Astrocyte (in vitro differentiated cells and primary cell): Measurements from ENCODE around the gene LRRK2. TPM values are rescaled to one million over a fixed set of nuclear protein-coding genes. Genes with fewer than 3 reads are reported as not detected.

Source experiments
- DNase-seq: peaks from one replicate; pipeline ENCODE4 v3.0.0-alpha.2; 2010; ENCODE audit warnings: low read depth
- FAIRE-seq: peaks from 2 replicates; lab custom pipeline; 2011; peaks lifted over from hg19 to GRCh38; lab: Jason Lieb, UNC
- H2AFZ ChIP-seq: 2 replicates; pipeline ENCODE4 v1.6.0; 2012; ENCODE audit warnings: low read depth, low read length, inconsistent platforms
- H3K27ac ChIP-seq: 2 replicates; pipeline ENCODE4 v1.5.1; 2011; ENCODE audit warnings: low read depth, low read length, inconsistent platforms
- H3K27me3 ChIP-seq: 2 replicates; pipeline ENCODE4 v1.6.0; 2011; ENCODE audit warnings: low read length, inconsistent platforms; ENCODE audit not compliant: insufficient read depth
- H3K36me3 ChIP-seq: 2 replicates; pipeline ENCODE4 v1.5.1; 2011; ENCODE audit warnings: low read length, inconsistent platforms; ENCODE audit not compliant: insufficient read depth
- H3K4me1 ChIP-seq: 2 replicates; pipeline ENCODE4 v1.5.1; 2011; ENCODE audit warnings: low read length, inconsistent platforms; ENCODE audit not compliant: insufficient read depth
- H3K4me2 ChIP-seq: 2 replicates; pipeline ENCODE4 v1.6.0; 2012; ENCODE audit warnings: low read length, inconsistent platforms
- H3K4me3 ChIP-seq: 2 replicates; pipeline ENCODE4 v1.5.1; 2011; ENCODE audit warnings: low read depth, mild to moderate bottlenecking, low read length, inconsistent platforms; ENCODE audit not compliant: insufficient read depth
- H3K79me2 ChIP-seq: 2 replicates; pipeline ENCODE4 v1.6.0; 2012; ENCODE audit warnings: mild to moderate bottlenecking, low read length, inconsistent platforms; ENCODE audit not compliant: insufficient read depth
- H3K9ac ChIP-seq: 2 replicates; pipeline ENCODE4 v1.6.0; 2012; ENCODE audit warnings: mild to moderate bottlenecking, low read length, inconsistent platforms
- H3K9me3 ChIP-seq: 2 replicates; pipeline ENCODE4 v1.5.1; 2012; ENCODE audit warnings: low read depth, mild to moderate bottlenecking, low read length, inconsistent platforms; ENCODE audit not compliant: insufficient read depth
- H4K20me1 ChIP-seq: 2 replicates; pipeline ENCODE4 v1.6.0; 2012; ENCODE audit warnings: low read length, inconsistent platforms; ENCODE audit not compliant: insufficient read depth
- H3K27ac Mint-ChIP-seq: one replicate; pipeline ENCODE4 v1.8.0; 2021; ENCODE audit warnings: mild to moderate bottlenecking, mixed read lengths; ENCODE audit not compliant: unreplicated experiment
- H3K27me3 Mint-ChIP-seq: one replicate; pipeline ENCODE4 v1.8.0; 2021; ENCODE audit warnings: low read depth, mixed read lengths; ENCODE audit not compliant: unreplicated experiment
- H3K36me3 Mint-ChIP-seq: one replicate; pipeline ENCODE4 v1.8.0; 2021; ENCODE audit warnings: low read depth, mixed read lengths; ENCODE audit not compliant: unreplicated experiment
- H3K4me1 Mint-ChIP-seq: one replicate; pipeline ENCODE4 v1.8.0; 2021; ENCODE audit warnings: low read depth, mixed read lengths; ENCODE audit not compliant: unreplicated experiment
- H3K4me3 Mint-ChIP-seq: one replicate; pipeline ENCODE4 v1.8.0; 2021; ENCODE audit warnings: mild to moderate bottlenecking, moderate library complexity, mixed read lengths; ENCODE audit not compliant: unreplicated experiment
- H3K9me3 Mint-ChIP-seq: one replicate; pipeline ENCODE4 v1.8.0; 2021; ENCODE audit warnings: mild to moderate bottlenecking, mixed read lengths; ENCODE audit not compliant: unreplicated experiment
- CTCF ChIP-seq: IDR thresholded peaks from 2 replicates; pipeline ENCODE4 v1.5.1; 2011; ENCODE audit warnings: low read depth, mild to moderate bottlenecking, inconsistent platforms, low read length, moderate library complexity; ENCODE audit not compliant: insufficient read depth
- EZH2 ChIP-seq: IDR thresholded peaks from 2 replicates; pipeline ENCODE4 v1.6.1; 2012; ENCODE audit warnings: mild to moderate bottlenecking, low read length, inconsistent platforms; ENCODE audit not compliant: insufficient read depth
- total RNA-seq: library from RNA; stranded (reverse); gene quantifications from 2 replicates; pipeline ENCODE4 v1.2.1, GENCODE V29; 2021

Gene LRRK2
- total RNA-seq, 1 donor from 2014 or later: 0.02 TPM

- Histone ChIP-seq H3K27me3 (no peaks in the 10 kb centered on the region), H3K9ac (no peak overlapping the region), H3K36me3 (no peaks in the 10 kb centered on the region), H3K4me1 (no peaks in the 10 kb centered on the region), H3K27ac (no peak overlapping the region), H4K20me1 (no peaks in the 10 kb centered on the region), H3K79me2 (no peaks in the 10 kb centered on the region), H2AFZ (no peak overlapping the region), H3K4me2 (no peak overlapping the region), H3K4me3 (no peak overlapping the region), H3K9me3 (no peaks in the 10 kb centered on the region)
- TF ChIP-seq EZH2: no peak
- no peak for TF ChIP-seq CTCF
- H3K9me3 Mint-ChIP-seq: peaks cover 3% of the 10 kb centered on the region
- no peaks in the 10 kb centered on the region for H3K4me1 Mint-ChIP-seq
- no peaks in the 10 kb centered on the region for H3K36me3 Mint-ChIP-seq
- no peaks in the 10 kb centered on the region for H3K27me3 Mint-ChIP-seq
- H3K4me3 Mint-ChIP-seq: no peak overlapping the region
- FAIRE-seq: no peak
- DNase-seq: no peak
- H3K27ac Mint-ChIP-seq: no peak overlapping the region
Observed at GRCh38 chr12:40262657-40263056, 37.9 kb downstream of the LRRK2 start.

- peaks cover 3% of the 10 kb centered on the region for H3K9me3 Mint-ChIP-seq
- H4K20me1 ChIP-seq: no peaks in the 10 kb centered on the region
- H3K27me3 Mint-ChIP-seq: no peaks in the 10 kb centered on the region
Observed at GRCh38 chr12:40263616-40264409, 39.0 kb downstream of the LRRK2 start.

More at GRCh38 chr12:40263616-40264409, 39.0 kb downstream of the LRRK2 start:
- no peaks in the 10 kb centered on the region for H3K36me3 Mint-ChIP-seq
- Histone ChIP-seq H3K9ac (no peak overlapping the region), H3K4me2 (no peak overlapping the region), H3K9me3 (no peaks in the 10 kb centered on the region), H3K4me1 (no peaks in the 10 kb centered on the region), H3K27ac (no peak overlapping the region), H3K36me3 (no peaks in the 10 kb centered on the region), H3K79me2 (no peaks in the 10 kb centered on the region), H2AFZ (no peak overlapping the region), H3K27me3 (no peaks in the 10 kb centered on the region), H3K4me3 (no peak overlapping the region)
- no peak overlapping the region for H3K27ac Mint-ChIP-seq
- FAIRE-seq (no peak), DNase-seq (no peak)
- H3K4me3 Mint-ChIP-seq: no peak overlapping the region
- H3K4me1 Mint-ChIP-seq: no peaks in the 10 kb centered on the region
- TF ChIP-seq CTCF: no peak
- no peak for TF ChIP-seq EZH2
